Mesenchymal stem cell (in vitro differentiated cells and primary cell): ENCODE measurements around the gene LRRFIP2.

ENCODE experiments used
- DNase-seq: peaks from one replicate; pipeline ENCODE4 v3.0.0-alpha.2; 2013
- H2AFZ ChIP-seq: one replicate; pipeline ENCODE4 v1.6.1; 2013; ENCODE audit warnings: low read depth, mild to moderate bottlenecking, control low read depth, inconsistent platforms, low read length, moderate library complexity
- H2AK5ac ChIP-seq: 2 replicates; pipeline ENCODE4 v1.6.1; 2013; ENCODE audit warnings: low read length, moderate library complexity, mild to moderate bottlenecking, inconsistent platforms; ENCODE audit not compliant: severe bottlenecking
- H2BK120ac ChIP-seq: one replicate; pipeline ENCODE4 v1.6.1; 2013; ENCODE audit warnings: low read depth, mild to moderate bottlenecking, inconsistent platforms, low read length, moderate library complexity
- H2BK12ac ChIP-seq, 2 experiments: one replicate each; pipeline ENCODE4 v1.6.1; 2013; ENCODE audit warnings: inconsistent platforms in 2 of 2, low read length in 2 of 2, mild to moderate bottlenecking in 2 of 2, moderate library complexity in 2 of 2, control low read depth in 1 of 2
- H2BK15ac ChIP-seq: one replicate; pipeline ENCODE4 v1.6.1; 2013; ENCODE audit warnings: mild to moderate bottlenecking, low read depth, inconsistent platforms; ENCODE audit not compliant: poor library complexity, severe bottlenecking
- H2BK5ac ChIP-seq: 2 replicates; pipeline ENCODE4 v1.6.1; 2013; ENCODE audit warnings: low read depth, mild to moderate bottlenecking, low read length, control low read depth, inconsistent platforms; ENCODE audit not compliant: poor library complexity, severe bottlenecking
- H3K14ac ChIP-seq, 2 experiments: one replicate each; pipeline ENCODE4 v1.6.1; 2013; ENCODE audit warnings: inconsistent platforms in 2 of 2, low read length in 2 of 2, control low read depth in 1 of 2, mild to moderate bottlenecking in 1 of 2, moderate library complexity in 1 of 2
- H3K18ac ChIP-seq, 2 experiments: one replicate each; pipeline ENCODE4 v1.6.1; 2013; ENCODE audit warnings: inconsistent platforms in 2 of 2, low read length in 2 of 2, control low read depth in 1 of 2, low read depth in 1 of 2, mild to moderate bottlenecking in 1 of 2
- H3K23ac ChIP-seq, 2 experiments: one replicate each; pipeline ENCODE4 v1.6.1; 2013; ENCODE audit warnings: inconsistent platforms in 2 of 2, low read length in 2 of 2, mild to moderate bottlenecking in 2 of 2, moderate library complexity in 2 of 2, control low read depth in 1 of 2
- H3K27ac ChIP-seq: 2 replicates; pipeline ENCODE4 v1.5.1; 2013; ENCODE audit warnings: mild to moderate bottlenecking, moderate library complexity, low read length, control low read depth, inconsistent platforms; ENCODE audit not compliant: poor library complexity, severe bottlenecking
- H3K27me3 ChIP-seq, 2 experiments: 2 replicates each; pipeline versions ENCODE4 v1.6.1 to v1.7.0; 2013; ENCODE audit warnings: low read length in 2 of 2, mild to moderate bottlenecking in 2 of 2, moderate library complexity in 2 of 2, control low read depth in 1 of 2, inconsistent platforms in 1 of 2; ENCODE audit not compliant: control insufficient read depth in 1 of 2, insufficient read depth in 1 of 2
- H3K36me3 ChIP-seq, 2 experiments: 2 replicates each; pipeline versions ENCODE4 v1.6.1 to v1.7.0; 2013; ENCODE audit warnings: low read length in 2 of 2, control low read depth in 1 of 2, inconsistent platforms in 1 of 2, low read depth in 1 of 2, mild to moderate bottlenecking in 1 of 2; ENCODE audit not compliant: insufficient read depth in 2 of 2, control insufficient read depth in 1 of 2
- H3K4ac ChIP-seq, 2 experiments: one replicate each; pipeline ENCODE4 v1.6.1; 2013; ENCODE audit warnings: inconsistent platforms in 2 of 2, low read length in 2 of 2, mild to moderate bottlenecking in 2 of 2, moderate library complexity in 2 of 2, control low read depth in 1 of 2, low read depth in 1 of 2
- H3K4me1 ChIP-seq: 2 replicates; pipeline ENCODE4 v1.6.1; 2013; ENCODE audit warnings: low read depth, low read length, control low read depth; ENCODE audit not compliant: control insufficient read depth, insufficient read depth
- H3K4me2 ChIP-seq: 2 replicates; pipeline ENCODE4 v1.6.1; 2013; ENCODE audit warnings: low read length, mild to moderate bottlenecking, inconsistent platforms; ENCODE audit not compliant: poor library complexity, severe bottlenecking
- H3K4me3 ChIP-seq, 2 experiments: 2 replicates each; pipeline versions ENCODE4 v1.5.1 to v1.7.0; 2013; ENCODE audit warnings: low read length in 2 of 2, mild to moderate bottlenecking in 2 of 2, control low read depth in 1 of 2, low read depth in 1 of 2; ENCODE audit not compliant: insufficient read depth in 1 of 2
- H3K79me1 ChIP-seq: replicated peaks from 2 replicates; pipeline ENCODE4 v1.6.1; 2013; ENCODE audit warnings: mild to moderate bottlenecking, control low read depth, low read length, inconsistent platforms; ENCODE audit not compliant: poor library complexity, severe bottlenecking
- H3K9ac ChIP-seq: 2 replicates; pipeline ENCODE4 v1.7.0; 2013; ENCODE audit warnings: mild to moderate bottlenecking, low read length, moderate library complexity
- H3K9me3 ChIP-seq: 2 replicates; pipeline ENCODE4 v1.7.0; 2013; ENCODE audit warnings: mild to moderate bottlenecking, low read length; ENCODE audit not compliant: control insufficient read depth
- H4K8ac ChIP-seq: one replicate; pipeline ENCODE4 v1.6.1; 2013; ENCODE audit warnings: inconsistent platforms, mild to moderate bottlenecking, low read length, moderate library complexity
- H4K91ac ChIP-seq: one replicate; pipeline ENCODE4 v1.6.1; 2013; ENCODE audit warnings: mild to moderate bottlenecking, low read length, inconsistent platforms
- WGBS: methylation state at CpG from one replicate; pipeline ENCODE4 v1.1.7; 2013; ENCODE audit warnings: mixed read lengths; 5-methylcytosine and 5-hydroxymethylcytosine counted together

Gene LRRFIP2

GRCh38 chr3:37194533-37194932, 20.2 kb upstream of the LRRFIP2 start:
- H2BK12ac ChIP-seq, result no peak overlapping the region
- H3K18ac ChIP-seq, result no peak overlapping the region
- 97% methylated on average over 4 of the region's 5 CpGs for WGBS
- H4K8ac ChIP-seq, result no peak overlapping the region
- H2AK5ac ChIP-seq, result no peak overlapping the region
- DNase-seq, result no peak
- no peak overlapping the region for H3K9ac ChIP-seq
- no peak overlapping the region for H2BK5ac ChIP-seq
- no peaks in the 10 kb centered on the region for H3K27me3 ChIP-seq
- no peak overlapping the region for H4K91ac ChIP-seq
- peaks cover 4% of the 10 kb centered on the region for H3K4me1 ChIP-seq
- H3K4ac ChIP-seq, result no peak overlapping the region
- no peak overlapping the region for H3K23ac ChIP-seq
- no peak overlapping the region for H3K14ac ChIP-seq
- no peaks in the 10 kb centered on the region for H3K36me3 ChIP-seq
- H2AFZ ChIP-seq, result no peak overlapping the region
- H3K4me2 ChIP-seq, result no peak overlapping the region
- no peak overlapping the region for H3K4me3 ChIP-seq
- no peak overlapping the region for H3K27ac ChIP-seq
- H3K9me3 ChIP-seq, result no peaks in the 10 kb centered on the region
- no peaks in the 10 kb centered on the region for H3K79me1 ChIP-seq
- H2BK120ac ChIP-seq, result no peak overlapping the region
- H2BK15ac ChIP-seq, result no peak overlapping the region

- Histone ChIP-seq H4K91ac (no peak overlapping the region), H3K4me2 (no peak overlapping the region), H3K9me3 (no peaks in the 10 kb centered on the region), H2BK15ac (no peak overlapping the region), H3K4me1 (no peaks in the 10 kb centered on the region), H2AK5ac (no peak overlapping the region), H3K18ac (no peak overlapping the region), H2BK120ac (no peak overlapping the region), H3K4me3 (no peak overlapping the region), H2AFZ (no peak overlapping the region), H3K36me3 (no peaks in the 10 kb centered on the region), H3K4ac (no peak overlapping the region), H4K8ac (no peak overlapping the region), H3K79me1 (no peaks in the 10 kb centered on the region), H2BK12ac (no peak overlapping the region), H3K23ac (no peak overlapping the region), H3K9ac (no peak overlapping the region), H3K27me3 (no peaks in the 10 kb centered on the region), H2BK5ac (no peak overlapping the region), H3K27ac (no peak overlapping the region), H3K14ac (no peak overlapping the region)
- WGBS, result 78% methylated on average over 1 of the region's 1 CpG
- no peak for DNase-seq
Observed at GRCh38 chr3:37190667-37191066, 16.3 kb upstream of the LRRFIP2 start.

- Histone ChIP-seq H2AFZ (no peak overlapping the region), H3K4me2 (no peak overlapping the region), H4K8ac (no peak overlapping the region), H2BK5ac (no peak overlapping the region), H3K23ac (no peak overlapping the region), H3K27me3 (no peaks in the 10 kb centered on the region), H3K36me3 (no peaks in the 10 kb centered on the region), H3K4me3 (no peak overlapping the region), H3K9me3 (no peaks in the 10 kb centered on the region), H3K27ac (no peak overlapping the region), H3K4ac (no peak overlapping the region), H2BK12ac (no peak overlapping the region), H3K4me1 (no peaks in the 10 kb centered on the region), H3K14ac (no peak overlapping the region), H2BK15ac (no peak overlapping the region), H2AK5ac (no peak overlapping the region), H4K91ac (no peak overlapping the region), H3K9ac (no peak overlapping the region), H3K18ac (no peak overlapping the region), H2BK120ac (no peak overlapping the region), H3K79me1 (peaks cover 9% of the 10 kb centered on the region)
- no peak for DNase-seq
- 94% methylated on average over 2 of the region's 4 CpGs for WGBS
Observed at GRCh38 chr3:37189109-37189508, 14.7 kb upstream of the LRRFIP2 start.

- no peak overlapping the region for H3K4me2 ChIP-seq
- H2BK5ac ChIP-seq, result no peak overlapping the region
- H3K9me3 ChIP-seq, result no peaks in the 10 kb centered on the region
- DNase-seq, result no peak
- H3K27ac ChIP-seq, result peak overlapping the region; percentile 28
- peak overlapping the region; percentile 83 for H3K9ac ChIP-seq
- H3K18ac ChIP-seq, result no peak overlapping the region
- no peak overlapping the region for H3K4ac ChIP-seq
- H2BK15ac ChIP-seq, result no peak overlapping the region
- H2AFZ ChIP-seq, result no peak overlapping the region
- H3K14ac ChIP-seq, result no peak overlapping the region
- H4K8ac ChIP-seq, result no peak overlapping the region
- H2BK120ac ChIP-seq, result no peak overlapping the region
- no peak overlapping the region for H4K91ac ChIP-seq
- H3K27me3 ChIP-seq, result no peaks in the 10 kb centered on the region
- H3K36me3 ChIP-seq, result no peaks in the 10 kb centered on the region
- peaks cover 3% of the 10 kb centered on the region for H3K4me1 ChIP-seq
- WGBS, result 96% methylated on average over 4 of the region's 5 CpGs
- H3K79me1 ChIP-seq, result peaks cover 20% of the 10 kb centered on the region
- no peak overlapping the region for H2BK12ac ChIP-seq
- peak overlapping the region in 1 of 2 experiments; percentile 46 for H3K4me3 ChIP-seq
- no peak overlapping the region for H2AK5ac ChIP-seq
- H3K23ac ChIP-seq, result no peak overlapping the region
Observed at GRCh38 chr3:37183976-37184375, 9.6 kb upstream of the LRRFIP2 start.
